Right ventricle myocardium superior (tissue), 1 donor: ENCODE measurements around the gene EPHA3. TPM values are rescaled to one million over a fixed set of nuclear protein-coding genes. Genes with fewer than 3 reads are reported as not detected.

Source experiments
- ATAC-seq: fragments of 200-7000 bp; cut with Tn5 transposase; one replicate; pipeline ENCODE4 v1.9.1; 2020; ENCODE audit warnings: mild to moderate bottlenecking; ENCODE audit not compliant: poor library complexity
- DNase-seq: peaks from one replicate; pipeline ENCODE4 v3.0.0-alpha.2; 2020
- intact Hi-C: fragments of 100-400 bp; cut with DNase I; formaldehyde crosslinking; loops from one replicate; pipeline ENCODE4 v1.11.2; 2022
- total RNA-seq: library from RNA; stranded (reverse); fragmentation: NEBNext Ultra II Directional; extraction: Animal tissue kit (Norgen Biotek cat#: 25700); gene quantifications from one replicate; pipeline ENCODE4 v1.2.1, GENCODE V29; 2021
- donor health status: DM: no; HTN: yes; CAD: no; lungs with severe emphysema.

Gene EPHA3
- total RNA-seq, 1 donor from 2014 or later: 3.5 TPM

- DNase-seq (no peak), ATAC-seq (no peak)
- intact Hi-C loops: no loop called here
Measured at GRCh38 chr3:89212619-89213018, 105.2 kb downstream of the EPHA3 start.

- intact Hi-C loops: no loop called here
- ATAC-seq: no peak
- no peak for DNase-seq
Measured at GRCh38 chr3:89216016-89216739, 108.8 kb downstream of the EPHA3 start.

- no peak for DNase-seq
- no peak for ATAC-seq
- intact Hi-C loops: no loop called here
Measured at GRCh38 chr3:89217148-89217685, 109.8 kb downstream of the EPHA3 start.

GRCh38 chr3:89221924-89222323, 114.5 kb downstream of the EPHA3 start:
- intact Hi-C loops: no loop called here
- no peak for ATAC-seq
- DNase-seq: no peak

GRCh38 chr3:89223188-89223587, 115.8 kb downstream of the EPHA3 start:
- ATAC-seq: no peak
- intact Hi-C loops: no loop called here
- no peak for DNase-seq

GRCh38 chr3:89227218-89227617, 119.8 kb downstream of the EPHA3 start:
- ATAC-seq: no peak
- DNase-seq: no peak
- intact Hi-C loops: no loop called here

- no peak for DNase-seq
- no peak for ATAC-seq
- intact Hi-C loops: no loop called here
Measured at GRCh38 chr3:89227634-89228033, 120.2 kb downstream of the EPHA3 start.

GRCh38 chr3:89232155-89232554, 124.7 kb downstream of the EPHA3 start:
- intact Hi-C loops: no loop called here
- DNase-seq (no peak), ATAC-seq (no peak)

- ATAC-seq: no peak
- intact Hi-C loops: no loop called here
- no peak for DNase-seq
Measured at GRCh38 chr3:89234620-89235019, 127.2 kb downstream of the EPHA3 start.

- no peak for DNase-seq
- ATAC-seq: no peak
- intact Hi-C loops: no loop called here
Measured at GRCh38 chr3:89238846-89239245, 131.4 kb downstream of the EPHA3 start.

- no peak for DNase-seq
- no peak for ATAC-seq
- intact Hi-C loops: no loop called here
Measured at GRCh38 chr3:89239774-89240173, 132.4 kb downstream of the EPHA3 start.

- no peak for ATAC-seq
Measured at GRCh38 chr3:89245612-89246011, 138.2 kb downstream of the EPHA3 start.

GRCh38 chr3:89246326-89246725, 138.9 kb downstream of the EPHA3 start:
- DNase-seq (no peak), ATAC-seq (no peak)
- intact Hi-C loops: no loop called here

More at GRCh38 chr3:89245612-89246011, 138.2 kb downstream of the EPHA3 start:
- intact Hi-C loops: no loop called here
- DNase-seq: no peak

GRCh38 chr3:89250742-89251141, 143.3 kb downstream of the EPHA3 start:
- ATAC-seq (no peak), DNase-seq (no peak)
- intact Hi-C loops: no loop called here

GRCh38 chr3:89252016-89252415, 144.6 kb downstream of the EPHA3 start:
- no peak for ATAC-seq

GRCh38 chr3:89252860-89253259, 145.4 kb downstream of the EPHA3 start:
- ATAC-seq: no peak
- no peak for DNase-seq
- intact Hi-C loops: no loop called here

More at GRCh38 chr3:89252016-89252415, 144.6 kb downstream of the EPHA3 start:
- no peak for DNase-seq
- intact Hi-C loops: no loop called here

GRCh38 chr3:89256395-89256794, 149.0 kb downstream of the EPHA3 start:
- DNase-seq (no peak), ATAC-seq (no peak)
- intact Hi-C loops: no loop called here

GRCh38 chr3:89256882-89257281, 149.5 kb downstream of the EPHA3 start:
- DNase-seq (no peak), ATAC-seq (no peak)
- intact Hi-C loops: no loop called here

GRCh38 chr3:89260721-89261120, 153.3 kb downstream of the EPHA3 start:
- DNase-seq: no peak
- ATAC-seq: no peak
- intact Hi-C loops: no loop called here

- DNase-seq (no peak), ATAC-seq (no peak)
- intact Hi-C loops: no loop called here
Measured at GRCh38 chr3:89261673-89262072, 154.3 kb downstream of the EPHA3 start.
